Activated CD4-positive, alpha-beta T cell treated with anti-CD3 and anti-CD28 coated beads for 1 hour (primary cell): Measurements from ENCODE around the gene GPR62.
"Not testable (repeated sequence)": the region's sequence is repeated elsewhere in the genome, so short reads cannot be mapped to it uniquely, and the experiment has no call there.

Experiments used
- DNase-seq: peaks from one replicate; pipeline ENCODE4 v3.0.0-alpha.2; 2020

GPR62 gene

GRCh38 chr3:51955175-51955892 is at the start of gene GPR62:
Gene GPR62, plus strand, starts transcription at chr3:51955381. Its CDS starts 272 bp downstream, at chr3:51955653.
- DNase-seq: no peak

DNA sequence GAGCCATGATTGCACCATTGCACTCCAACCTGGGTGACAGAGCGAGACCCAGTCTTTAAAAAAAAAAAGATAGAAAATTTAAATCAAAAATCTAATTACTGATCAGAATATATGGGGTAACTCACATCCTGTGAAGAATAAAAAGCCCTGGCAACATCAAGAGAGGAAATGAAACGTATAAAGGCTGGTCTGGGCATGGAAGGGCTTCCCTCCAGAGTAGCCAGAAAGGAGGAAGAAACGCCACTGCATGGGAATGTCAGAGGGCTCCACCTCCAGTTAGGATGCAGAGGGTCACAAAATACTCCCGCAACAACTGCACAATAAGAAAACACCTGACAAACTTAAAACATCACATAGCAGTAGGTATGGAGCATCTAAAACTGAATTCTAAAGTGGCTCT is 47.2 kb upstream of the GPR62 start:
- no peak for DNase-seq

DNA sequence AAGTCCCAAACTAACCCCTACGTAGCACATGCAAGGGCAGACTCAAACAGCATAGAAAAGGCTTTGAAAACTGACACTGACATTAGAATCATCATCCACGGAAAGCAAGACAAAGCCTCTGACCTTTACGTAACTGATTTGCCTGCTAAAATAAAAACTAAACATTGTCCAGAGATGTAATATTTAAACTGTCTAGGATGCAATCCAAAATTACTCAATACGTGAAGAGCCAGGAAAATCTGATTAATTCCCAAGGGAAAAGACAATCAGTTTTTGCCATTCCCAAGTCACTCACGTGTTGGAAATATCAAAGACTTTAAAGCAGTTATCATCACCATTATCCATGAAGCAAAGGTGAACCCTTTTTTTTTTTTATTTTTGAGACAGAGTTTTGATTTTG is 38.8 kb upstream of the GPR62 start:
- no peak for DNase-seq

DNA sequence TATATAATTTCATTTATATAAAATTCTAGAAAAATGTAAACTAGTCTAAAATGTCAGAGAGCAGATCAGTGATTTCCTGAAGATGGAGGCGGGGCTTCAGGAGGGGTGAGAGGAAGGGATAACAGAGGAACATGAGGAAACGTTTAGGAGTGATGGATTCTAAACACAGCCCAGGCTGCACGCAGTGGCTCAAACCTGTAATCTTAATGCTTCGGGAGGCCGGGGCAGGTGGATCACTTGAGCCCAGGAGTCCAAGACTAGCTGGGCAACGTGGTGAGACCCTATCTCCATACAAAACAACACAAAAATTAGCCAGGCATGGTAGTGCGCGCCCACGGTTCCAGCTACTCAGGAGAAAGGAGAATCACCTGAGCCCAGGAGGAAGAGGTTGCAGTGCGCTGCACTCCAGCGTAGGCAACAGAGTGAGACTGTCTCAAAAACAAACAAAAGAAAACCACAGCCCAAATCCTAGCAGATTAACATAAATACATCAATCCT is 34.1 kb upstream of the GPR62 start:
- DNase-seq: no peak

- DNase-seq: no peak
Measured at GRCh38 chr3:51927061-51927977, 27.9 kb upstream of the GPR62 start.

- no peak for DNase-seq
Measured at GRCh38 chr3:51928438-51928837, 26.7 kb upstream of the GPR62 start.

DNA sequence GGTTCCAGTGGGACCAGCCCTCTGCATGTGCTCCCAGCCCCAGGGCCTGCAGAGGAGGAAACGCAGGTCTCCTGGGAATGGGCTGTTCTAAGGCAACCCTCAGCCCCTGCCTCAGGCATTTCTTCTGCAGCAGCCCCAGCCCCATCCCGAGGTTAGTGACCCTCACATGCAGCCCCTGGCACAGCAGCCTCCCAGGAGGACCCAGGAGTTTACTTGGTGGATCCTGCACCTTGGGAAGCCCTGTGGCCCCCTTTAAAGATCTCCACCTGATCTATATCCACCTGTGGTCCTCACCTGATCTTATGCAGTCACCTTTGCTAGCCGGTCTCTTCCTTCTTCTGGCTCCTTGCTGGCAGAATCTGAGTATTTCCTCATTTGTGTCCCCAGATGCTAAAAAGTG is 26.2 kb upstream of the GPR62 start:
- not testable (repeated sequence) for DNase-seq

- no peak for DNase-seq
Measured at GRCh38 chr3:51929420-51930003, 25.7 kb upstream of the GPR62 start.

DNA sequence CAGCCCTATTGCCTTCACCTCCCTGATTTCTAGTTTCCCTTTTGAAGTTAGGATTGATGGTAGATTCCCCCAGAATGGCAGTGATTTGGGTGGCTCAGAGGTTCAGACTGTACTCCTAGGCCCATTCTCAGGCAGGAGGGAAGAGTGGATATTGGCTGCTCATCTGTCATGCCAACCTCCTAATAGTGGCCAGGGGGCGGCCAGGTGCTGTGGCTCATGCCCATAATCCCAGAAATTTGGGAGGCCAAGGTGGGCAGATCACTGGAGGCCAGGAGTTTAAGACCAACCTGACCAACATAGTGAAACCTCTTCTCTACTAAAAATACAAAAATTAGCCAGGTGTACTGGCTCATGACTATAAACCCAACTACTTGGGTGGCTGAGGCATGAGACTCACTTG is 24.7 kb upstream of the GPR62 start:
- no peak for DNase-seq

GRCh38 chr3:51931756-51932155 is 23.4 kb upstream of the GPR62 start:
- DNase-seq: no peak

- DNase-seq: no peak
Measured at GRCh38 chr3:51932471-51933370, 22.5 kb upstream of the GPR62 start.

DNA sequence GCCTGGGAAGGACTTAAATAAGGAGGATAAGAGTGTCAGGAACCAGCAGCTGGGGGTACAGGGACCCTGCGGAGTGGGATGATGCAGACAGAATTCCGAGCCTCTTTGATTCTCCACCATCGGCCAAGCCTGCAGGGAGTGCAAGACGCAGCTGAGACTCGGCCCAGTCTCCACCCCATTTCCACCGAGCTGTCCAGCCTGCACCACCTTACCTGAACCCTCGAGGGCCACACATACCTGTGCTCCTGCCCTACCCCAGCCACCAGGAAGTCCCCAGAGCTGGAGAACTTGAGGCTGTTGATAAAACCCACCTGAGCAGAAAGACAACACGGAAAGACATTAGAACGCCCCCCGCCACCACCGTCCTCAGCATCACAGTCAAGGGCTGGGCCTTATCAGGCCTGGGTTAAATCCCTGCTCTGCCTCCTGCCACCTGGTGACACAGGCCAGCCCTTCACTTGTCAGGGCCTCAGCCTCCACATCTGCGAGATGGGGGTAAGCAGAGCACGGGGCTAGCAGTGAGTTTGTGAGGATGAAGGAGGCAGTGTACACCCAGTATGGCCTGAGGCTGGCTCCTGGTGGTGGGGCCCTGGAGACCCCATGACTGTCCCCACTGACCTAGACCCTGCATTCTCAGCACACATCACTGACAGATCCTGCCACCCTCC is 21.6 kb upstream of the GPR62 start:
- DNase-seq: no peak

- no peak for DNase-seq
Measured at GRCh38 chr3:51934139-51934850, 20.9 kb upstream of the GPR62 start.

GRCh38 chr3:51934991-51935885 is 19.9 kb upstream of the GPR62 start:
- DNase-seq: no peak

- DNase-seq: no peak
Measured at GRCh38 chr3:51935886-51936755, 19.1 kb upstream of the GPR62 start.

- DNase-seq: no peak
Measured at GRCh38 chr3:51937014-51937413, 18.2 kb upstream of the GPR62 start.

DNA sequence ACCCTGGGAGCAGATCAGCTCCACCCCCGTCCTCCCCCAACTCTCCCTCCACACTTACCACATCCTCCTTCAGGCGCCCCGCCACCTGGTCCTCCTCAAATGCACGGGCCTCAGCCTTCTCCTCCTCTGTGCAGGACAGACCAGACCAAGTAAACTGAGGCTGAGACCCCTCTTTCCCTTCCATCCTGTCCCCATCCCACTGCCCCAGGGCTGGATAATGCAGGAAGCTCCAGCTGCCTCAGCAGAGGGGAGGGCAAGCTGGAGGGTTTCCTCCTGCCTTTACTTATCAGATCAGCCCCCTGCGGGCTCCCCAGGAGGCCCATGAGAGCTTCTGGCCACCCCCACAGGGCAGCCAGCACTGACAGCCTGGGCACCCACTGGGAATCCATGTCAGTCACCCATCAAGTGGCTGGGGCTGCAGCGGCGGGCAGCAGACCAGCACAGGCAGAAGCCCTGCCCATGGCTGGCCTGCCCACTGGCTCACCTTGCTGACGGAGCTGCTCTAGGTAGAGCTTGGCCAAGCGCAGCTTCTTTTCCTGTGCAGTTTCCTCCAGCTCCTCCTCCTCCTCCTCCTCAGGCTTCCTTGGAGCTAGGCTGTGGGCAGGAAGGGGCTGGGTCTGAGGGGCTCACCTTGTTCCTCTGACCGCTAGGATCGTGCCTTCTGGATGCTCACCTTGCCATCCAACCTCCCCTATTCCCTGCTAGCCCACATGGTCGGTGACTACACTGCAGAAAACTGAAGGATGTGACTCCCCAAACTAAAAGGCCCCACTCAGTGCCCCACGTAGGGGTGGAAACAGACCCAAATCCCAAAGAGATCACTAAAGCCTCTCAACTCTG is 17.4 kb upstream of the GPR62 start:
- DNase-seq: no peak

DNA sequence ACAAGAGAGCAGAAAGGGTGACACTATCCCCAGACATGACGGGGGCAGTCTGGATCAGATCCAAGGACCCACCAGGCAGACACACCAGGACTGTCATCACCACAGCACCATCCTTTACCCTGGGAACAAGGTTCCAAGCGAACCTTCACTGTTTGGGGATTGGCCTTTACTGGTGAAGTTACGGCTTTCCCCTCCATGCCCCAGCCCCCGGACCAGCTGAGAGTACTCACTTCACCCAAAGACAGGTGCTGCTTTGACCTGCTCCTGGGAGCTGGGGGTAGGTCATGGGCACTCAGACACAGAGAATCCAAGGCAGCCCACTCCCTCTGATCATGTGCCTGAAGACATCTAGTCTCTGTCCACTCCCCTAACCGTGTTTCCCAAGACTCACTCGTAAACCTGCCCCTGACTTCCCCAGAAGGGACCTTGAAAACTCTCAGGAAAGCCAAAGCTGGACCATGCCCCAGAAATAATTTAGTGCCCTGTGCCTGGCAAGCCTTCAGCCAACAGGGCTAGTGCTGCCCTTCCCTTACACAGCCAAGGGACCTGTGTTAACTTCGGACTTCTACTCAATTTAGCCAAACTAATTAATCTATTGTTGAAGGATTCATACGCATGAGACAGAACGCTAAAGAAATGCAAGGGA is 16.3 kb upstream of the GPR62 start:
- DNase-seq: no peak
